ENCODE measurements around the gene POLR2C.

POLR2C gene

GRCh38 chr16:57471209-57471608, 8.7 kb downstream of the POLR2C start:
- H3K27ac ChIP-seq = 0 out of 2 replicates have a peak overlapping the region, but pooled peaks have one; percentile 11
- TF ChIP-seq CTCF (conservative IDR thresholded peaks at IDR 0.05) (no peak), ZFX (IDR thresholded peaks at IDR 0.05) (no peak)

DNA sequence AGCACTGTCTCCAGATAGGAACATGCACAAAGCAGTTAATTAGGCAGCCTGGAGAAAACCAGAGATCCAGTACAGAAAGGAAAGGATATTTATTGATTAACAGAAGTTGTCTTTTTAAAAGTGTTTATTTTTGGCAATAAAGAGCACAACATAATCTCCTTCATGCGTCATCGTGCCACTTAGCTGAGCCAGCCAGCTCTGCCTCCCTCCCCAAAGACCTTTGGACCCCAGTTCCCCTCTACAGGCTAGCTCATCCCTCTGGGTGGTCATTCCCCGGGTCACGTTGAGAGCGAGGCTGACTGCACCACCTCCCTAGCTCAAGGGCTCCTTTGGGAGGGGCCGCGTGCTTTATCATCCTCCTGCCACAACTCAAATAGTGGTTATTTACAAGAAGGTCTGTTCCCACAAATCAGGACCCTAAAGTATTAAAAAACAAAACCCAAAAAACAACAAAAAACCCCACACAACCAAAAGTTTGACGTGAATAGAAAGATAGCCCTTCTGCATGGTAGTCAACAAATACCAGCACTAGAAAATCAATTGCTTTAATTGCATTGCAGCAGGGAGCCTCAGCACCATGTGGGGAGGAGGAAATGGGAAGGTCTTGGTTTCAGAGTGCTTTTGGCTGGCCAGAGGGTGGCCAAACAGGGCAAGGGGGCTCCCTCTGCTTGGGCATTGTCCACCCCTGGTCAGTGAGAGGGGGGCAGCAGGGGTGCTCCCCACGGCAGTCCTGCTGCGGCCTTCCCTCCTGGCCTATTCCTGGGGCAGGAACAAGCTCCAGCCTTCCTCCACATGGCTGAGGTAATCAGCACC, 9.6 kb downstream of the POLR2C start:
- no peak overlapping the region for H3K27ac ChIP-seq
- TF ChIP-seq CTCF (conservative IDR thresholded peaks at IDR 0.05) = no peak
- no peak for TF ChIP-seq ZFX (IDR thresholded peaks at IDR 0.05)

- TF ChIP-seq CTCF (conservative IDR thresholded peaks at IDR 0.05) (no peak), ZFX (IDR thresholded peaks at IDR 0.05) (no peak)
Observed at GRCh38 chr16:57472665-57473060, 10.2 kb downstream of the POLR2C start.

DNA sequence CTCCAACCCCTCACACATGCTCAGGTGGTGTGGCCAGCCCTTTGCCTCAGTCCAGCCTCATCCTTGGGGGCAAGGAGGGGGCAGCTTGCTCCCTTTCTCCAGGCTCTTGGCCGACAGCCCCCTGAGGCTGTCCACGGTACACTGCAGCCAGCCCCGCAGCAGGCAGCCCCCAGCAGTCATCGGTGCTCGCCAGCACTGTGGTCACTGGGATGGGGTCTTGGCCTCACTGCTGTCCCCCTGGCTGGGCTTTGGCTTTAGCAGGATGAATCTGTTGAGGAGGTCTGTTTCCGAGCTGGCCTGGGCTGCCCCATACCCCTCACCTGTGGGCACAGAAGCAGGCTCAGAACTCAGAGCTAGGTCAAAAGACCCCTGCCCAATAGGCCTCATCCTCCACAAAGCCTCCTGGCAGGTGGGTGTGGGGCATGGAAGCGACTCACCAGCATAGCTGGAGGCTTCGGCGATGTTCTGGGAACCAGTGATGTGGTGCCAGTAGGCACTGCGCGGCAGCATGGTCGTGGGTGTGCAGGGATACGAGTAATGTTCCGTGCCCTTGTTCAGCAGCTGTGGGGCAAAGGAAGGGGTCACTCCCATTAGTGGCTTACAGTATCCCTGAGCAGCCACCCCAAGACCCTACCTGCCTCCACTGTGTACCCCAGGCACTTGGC, 10.8 kb downstream of the POLR2C start:
- TF ChIP-seq CTCF (conservative IDR thresholded peaks at IDR 0.05) (no peak), ZFX (IDR thresholded peaks at IDR 0.05) (no peak)
- H3K27ac ChIP-seq = no peak overlapping the region

More at GRCh38 chr16:57472665-57473060, 10.2 kb downstream of the POLR2C start:
- no peak overlapping the region for H3K27ac ChIP-seq

GRCh38 chr16:57473906-57474305, 11.4 kb downstream of the POLR2C start:
- H3K27ac ChIP-seq = no peak overlapping the region
- no peak for TF ChIP-seq CTCF (conservative IDR thresholded peaks at IDR 0.05)
- TF ChIP-seq ZFX (IDR thresholded peaks at IDR 0.05) = no peak

DNA sequence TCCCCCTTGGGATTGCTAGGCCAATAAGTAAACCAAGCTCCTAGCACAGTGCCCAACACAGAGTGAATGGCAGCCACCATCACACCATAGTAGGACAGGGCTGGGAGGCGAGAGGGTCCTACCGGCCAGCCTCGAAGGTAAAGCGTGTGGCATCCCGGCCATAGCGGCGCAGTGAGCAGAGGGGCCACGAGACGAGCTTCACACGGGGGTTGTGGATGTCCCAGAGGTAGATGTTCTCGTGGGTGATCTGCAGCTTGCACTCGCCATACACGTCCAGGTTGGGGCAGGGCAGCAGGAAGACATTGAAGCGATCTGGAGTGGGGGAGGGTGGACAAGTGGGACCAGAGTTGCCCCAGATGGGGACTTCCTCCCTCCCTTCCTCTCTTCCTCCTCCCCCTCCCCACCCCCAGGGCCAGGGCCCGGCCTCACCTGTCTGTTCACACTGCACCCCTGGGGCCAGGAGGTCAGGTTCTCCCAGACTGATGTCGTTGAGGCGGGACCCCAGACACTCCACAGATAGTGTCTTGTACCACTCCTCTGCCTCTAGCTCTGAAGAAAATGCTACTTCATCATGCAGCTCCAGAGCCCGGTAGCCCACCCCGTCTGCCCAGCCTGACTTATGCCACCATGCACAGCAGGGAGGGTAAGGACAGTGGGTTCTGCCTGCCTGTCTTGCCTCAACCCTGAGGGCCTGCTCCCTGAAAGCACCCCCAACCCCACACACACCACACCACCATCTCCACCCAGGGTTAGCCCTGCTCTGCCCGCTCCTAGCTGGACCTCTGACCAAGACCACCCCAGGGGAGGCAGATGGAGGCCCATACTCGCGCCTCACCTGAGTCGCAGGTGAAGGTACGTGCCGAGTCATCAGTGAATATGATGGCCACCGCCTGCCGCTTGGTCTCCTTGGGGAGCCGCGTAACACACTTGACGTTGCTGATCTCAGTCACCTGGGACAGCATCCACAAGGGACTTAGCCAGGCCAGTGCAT, 12.5 kb downstream of the POLR2C start:
- no peak for TF ChIP-seq CTCF (conservative IDR thresholded peaks at IDR 0.05)
- no peak for TF ChIP-seq ZFX (IDR thresholded peaks at IDR 0.05)

More for the DNA sequence above, 12.5 kb downstream of the POLR2C start:
- H3K27ac ChIP-seq = no peak overlapping the region
